Measurements from ENCODE around the gene KIF19. TPM values are rescaled to one million over a fixed set of nuclear protein-coding genes. Genes with fewer than 3 reads are reported as not detected.

Gene KIF19
- total RNA-seq, 1 experiment from 2014 or later, result 0.15 TPM

DNA sequence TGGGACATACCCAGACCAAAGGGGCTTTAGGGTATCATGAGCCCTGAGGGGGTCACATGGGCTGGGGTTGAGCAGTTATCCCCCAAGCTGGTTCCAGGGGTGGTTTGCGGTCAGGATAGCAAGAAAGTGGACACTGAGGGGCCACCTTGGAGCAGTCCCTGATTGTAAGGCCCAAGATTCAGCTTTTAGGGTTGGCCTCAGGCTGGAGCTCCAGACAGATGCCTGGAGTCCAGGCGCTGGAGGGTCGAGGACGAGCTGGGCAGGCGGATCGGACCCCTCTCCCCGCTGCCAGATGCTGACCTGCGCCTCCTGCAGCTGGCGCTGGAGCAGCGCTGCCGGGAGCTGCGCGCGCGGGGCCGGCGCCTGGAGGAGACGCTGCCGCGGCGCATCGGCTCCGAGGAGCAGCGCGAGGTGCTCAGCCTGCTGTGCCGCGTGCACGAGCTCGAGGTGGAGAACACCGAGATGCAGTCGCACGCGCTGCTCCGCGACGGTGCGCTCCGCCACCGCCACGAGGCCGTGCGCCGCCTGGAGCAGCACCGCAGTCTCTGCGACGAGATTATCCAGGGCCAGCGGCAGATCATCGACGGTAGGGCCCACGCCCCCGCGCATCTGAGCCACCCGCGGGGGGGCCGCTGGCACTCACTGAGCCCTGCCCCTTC lies 25.7 kb downstream of the KIF19 start:
- peaks cover 7 to 14% of the 10 kb centered on the region in 2 experiments; a peak in 3 of 4 replicates for H3K4me1 ChIP-seq (ENCODE audit: control insufficient read depth in 1 of 2, insufficient read depth in 2 of 2, low read length in 2 of 2)
- H3K27me3 ChIP-seq (ENCODE audit: insufficient read depth, low read length), result no peaks in the 10 kb centered on the region; the same call in 1 of the 2 replicates
- no peaks in the 10 kb centered on the region for H3K9me2 ChIP-seq (ENCODE audit: insufficient read depth)
- no peak overlapping the region for H3K27ac ChIP-seq (ENCODE audit: low read depth, low read length)
- ATAC-seq, result no peak
- intact Hi-C loops (cut with micrococcal nuclease), result loop anchor here (5.0 kb wide), 1 partner anchor 139 kb away; the partner anchor contains the start of gene TTYH2
- H3K9ac ChIP-seq (ENCODE audit: low read length), result no peak overlapping the region
- no peak overlapping the region for H2AFZ ChIP-seq (ENCODE audit: low read depth, low read length, poor library complexity, severe bottlenecking)
- ChIA-PET RAD21 (ENCODE audit: low non-redundant PET in 1 of 2, low total read pairs in 2 of 2, uncharacterized antibody in 2 of 2, unreplicated experiment in 2 of 2) (interaction anchor here in 1 of 2 experiments (0.6 kb wide), 1 partner anchor 102 kb away, joined by 3 read pairs; no protein-coding TSS in a partner anchor), POLR2A (no interaction called here), CTCF (interaction anchor here (2.2 kb wide), 1 partner anchor 17 kb away, joined by 14 read pairs; the partner anchor contains the start of gene GPR142)
- no peak for DNase-seq (ENCODE audit: low read depth, low spot score)
- BruUV-seq (replicated peaks), result no TSS peak
- no peaks in the 10 kb centered on the region for H4K20me1 ChIP-seq (ENCODE audit: insufficient read depth)
- H3K79me2 ChIP-seq (ENCODE audit: insufficient read depth, low read length), result no peaks in the 10 kb centered on the region
- no peaks in the 10 kb centered on the region for H3K36me3 ChIP-seq (ENCODE audit: control insufficient read depth in 1 of 2, insufficient read depth in 2 of 2, low read length in 2 of 2)
- no peaks in the 10 kb centered on the region for H3K9me3 ChIP-seq (ENCODE audit: control insufficient read depth in 1 of 2, insufficient read depth in 1 of 2, low read depth in 1 of 2, low read length in 2 of 2)
- H3K4me2 ChIP-seq (ENCODE audit: low read length), result no peak overlapping the region
- TF ChIP-seq POLR2A (IDR thresholded peaks at IDR 0.05; ENCODE audit: borderline replicate concordance, extremely low read depth, insufficient read depth, insufficient read length), result no peak
- TF ChIP-seq, protein P1, sequence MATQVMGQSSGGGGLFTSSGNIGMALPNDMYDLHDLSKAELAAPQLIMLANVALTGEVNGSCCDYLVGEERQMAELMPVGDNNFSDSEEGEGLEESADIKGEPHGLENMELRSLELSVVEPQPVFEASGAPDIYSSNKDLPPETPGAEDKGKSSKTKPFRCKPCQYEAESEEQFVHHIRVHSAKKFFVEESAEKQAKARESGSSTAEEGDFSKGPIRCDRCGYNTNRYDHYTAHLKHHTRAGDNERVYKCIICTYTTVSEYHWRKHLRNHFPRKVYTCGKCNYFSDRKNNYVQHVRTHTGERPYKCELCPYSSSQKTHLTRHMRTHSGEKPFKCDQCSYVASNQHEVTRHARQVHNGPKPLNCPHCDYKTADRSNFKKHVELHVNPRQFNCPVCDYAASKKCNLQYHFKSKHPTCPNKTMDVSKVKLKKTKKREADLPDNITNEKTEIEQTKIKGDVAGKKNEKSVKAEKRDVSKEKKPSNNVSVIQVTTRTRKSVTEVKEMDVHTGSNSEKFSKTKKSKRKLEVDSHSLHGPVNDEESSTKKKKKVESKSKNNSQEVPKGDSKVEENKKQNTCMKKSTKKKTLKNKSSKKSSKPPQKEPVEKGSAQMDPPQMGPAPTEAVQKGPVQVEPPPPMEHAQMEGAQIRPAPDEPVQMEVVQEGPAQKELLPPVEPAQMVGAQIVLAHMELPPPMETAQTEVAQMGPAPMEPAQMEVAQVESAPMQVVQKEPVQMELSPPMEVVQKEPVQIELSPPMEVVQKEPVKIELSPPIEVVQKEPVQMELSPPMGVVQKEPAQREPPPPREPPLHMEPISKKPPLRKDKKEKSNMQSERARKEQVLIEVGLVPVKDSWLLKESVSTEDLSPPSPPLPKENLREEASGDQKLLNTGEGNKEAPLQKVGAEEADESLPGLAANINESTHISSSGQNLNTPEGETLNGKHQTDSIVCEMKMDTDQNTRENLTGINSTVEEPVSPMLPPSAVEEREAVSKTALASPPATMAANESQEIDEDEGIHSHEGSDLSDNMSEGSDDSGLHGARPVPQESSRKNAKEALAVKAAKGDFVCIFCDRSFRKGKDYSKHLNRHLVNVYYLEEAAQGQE (IDR thresholded peaks at IDR 0.05; ENCODE audit: low read depth), result no peak
- no peak for TF ChIP-seq ZFX (IDR thresholded peaks at IDR 0.05)
- TF ChIP-seq, protein P2, sequence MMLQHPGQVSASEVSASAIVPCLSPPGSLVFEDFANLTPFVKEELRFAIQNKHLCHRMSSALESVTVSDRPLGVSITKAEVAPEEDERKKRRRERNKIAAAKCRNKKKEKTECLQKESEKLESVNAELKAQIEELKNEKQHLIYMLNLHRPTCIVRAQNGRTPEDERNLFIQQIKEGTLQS (IDR thresholded peaks at IDR 0.05), result no peak
- no peak for TF ChIP-seq YY1 (IDR thresholded peaks at IDR 0.05; ENCODE audit: extremely low read depth, insufficient replicate concordance, low read depth, low read length)
- no peak for TF ChIP-seq POLR2AphosphoS5 (IDR thresholded peaks at IDR 0.05; ENCODE audit: low read depth, low read length)
- TF ChIP-seq ZNF274 (IDR thresholded peaks at IDR 0.05; ENCODE audit: low read depth, low read length), result no peak
- TF ChIP-seq ELF1 (IDR thresholded peaks at IDR 0.05; ENCODE audit: borderline replicate concordance, low read depth), result no peak
- no peak for TF ChIP-seq SRF (IDR thresholded peaks at IDR 0.05; ENCODE audit: low read depth)
- no peak for TF ChIP-seq EZH2 (IDR thresholded peaks at IDR 0.05)
- TF ChIP-seq CEBPB (IDR thresholded peaks at IDR 0.05; ENCODE audit: low read depth), result no peak
- TF ChIP-seq, protein P3, sequence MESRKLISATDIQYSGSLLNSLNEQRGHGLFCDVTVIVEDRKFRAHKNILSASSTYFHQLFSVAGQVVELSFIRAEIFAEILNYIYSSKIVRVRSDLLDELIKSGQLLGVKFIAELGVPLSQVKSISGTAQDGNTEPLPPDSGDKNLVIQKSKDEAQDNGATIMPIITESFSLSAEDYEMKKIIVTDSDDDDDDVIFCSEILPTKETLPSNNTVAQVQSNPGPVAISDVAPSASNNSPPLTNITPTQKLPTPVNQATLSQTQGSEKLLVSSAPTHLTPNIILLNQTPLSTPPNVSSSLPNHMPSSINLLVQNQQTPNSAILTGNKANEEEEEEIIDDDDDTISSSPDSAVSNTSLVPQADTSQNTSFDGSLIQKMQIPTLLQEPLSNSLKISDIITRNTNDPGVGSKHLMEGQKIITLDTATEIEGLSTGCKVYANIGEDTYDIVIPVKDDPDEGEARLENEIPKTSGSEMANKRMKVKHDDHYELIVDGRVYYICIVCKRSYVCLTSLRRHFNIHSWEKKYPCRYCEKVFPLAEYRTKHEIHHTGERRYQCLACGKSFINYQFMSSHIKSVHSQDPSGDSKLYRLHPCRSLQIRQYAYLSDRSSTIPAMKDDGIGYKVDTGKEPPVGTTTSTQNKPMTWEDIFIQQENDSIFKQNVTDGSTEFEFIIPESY (IDR thresholded peaks at IDR 0.05; ENCODE audit: extremely low read depth, insufficient replicate concordance, low read length), result no peak
- no peak for TF ChIP-seq CBX3 (IDR thresholded peaks at IDR 0.05; ENCODE audit: low read depth)
- no peak for TF ChIP-seq FOSL1 (IDR thresholded peaks at IDR 0.05; ENCODE audit: low read depth)
- no peak for TF ChIP-seq EZH2phosphoT487 (IDR thresholded peaks at IDR 0.05; ENCODE audit: borderline replicate concordance)
- no peak for TF ChIP-seq TCF7L2 (IDR thresholded peaks at IDR 0.05; ENCODE audit: borderline replicate concordance, extremely low read depth, insufficient read depth, insufficient read length)
- no peak for TF ChIP-seq SIN3A (IDR thresholded peaks at IDR 0.05; ENCODE audit: low read depth)
- no peak for TF ChIP-seq RAD21 (IDR thresholded peaks at IDR 0.05; ENCODE audit: low read depth)
- TF ChIP-seq, protein P4, sequence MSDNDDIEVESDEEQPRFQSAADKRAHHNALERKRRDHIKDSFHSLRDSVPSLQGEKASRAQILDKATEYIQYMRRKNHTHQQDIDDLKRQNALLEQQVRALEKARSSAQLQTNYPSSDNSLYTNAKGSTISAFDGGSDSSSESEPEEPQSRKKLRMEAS (IDR thresholded peaks at IDR 0.05), result no peak
- no peak overlapping the region for H3K4me3 ChIP-seq (replicated peaks in 1 of 2; ENCODE audit: low read depth in 1 of 2, low read length in 2 of 2)
